PC-9 (cell line): ENCODE results near the gene JPH4. TPM values are rescaled to one million over a fixed set of nuclear protein-coding genes. Genes with fewer than 3 reads are reported as not detected.

Experiments
- BruUV-seq: library from RNA; stranded (reverse); fragments of 400-500 nt; replicated peaks from 2 replicates; lab custom pipeline; 2021; lab: Mats Ljungman, UMichigan
- CTCF ChIA-PET: fragments of 300-600 bp; sonication (Branson Sonifier 250); formaldehyde crosslinking; loops from one replicate; lab custom pipeline; 2022; ENCODE audit warnings: antibody characterized with exemption; lab: Charles Lee
- POLR2A ChIA-PET: fragments of 300-600 bp; sonication (Branson Sonifier 250); formaldehyde crosslinking; loops from one replicate; lab custom pipeline; 2022; ENCODE audit warnings: antibody characterized with exemption; ENCODE audit not compliant: unreplicated experiment; lab: Charles Lee
- DNase-seq, 2 experiments: peaks; one replicate each; pipeline versions ENCODE4 v3.0.0 to v3.0.0-alpha.2; 2015 to 2022; ENCODE audit warnings: mixed read lengths in 1 of 2
- H2AFZ ChIP-seq: fragments of 200-600 bp; sonication (generic); 2 replicates; pipeline ENCODE4 v1.8.1; 2017; ENCODE audit warnings: antibody characterized with exemption
- H3F3A ChIP-seq: fragments of 200-600 bp; sonication (generic); 2 replicates; pipeline ENCODE4 v1.8.1; 2017; ENCODE audit warnings: antibody characterized with exemption, mild to moderate bottlenecking, low read depth; ENCODE audit not compliant: insufficient read depth
- H3K27ac ChIP-seq: fragments of 200-600 bp; sonication (generic); 2 replicates; pipeline ENCODE4 v1.6.1; 2016; ENCODE audit warnings: mixed run types
- H3K27me3 ChIP-seq: fragments of 200-600 bp; sonication (generic); 2 replicates; pipeline ENCODE4 v1.6.1; 2016; ENCODE audit warnings: low read depth, mixed run types; ENCODE audit not compliant: insufficient read depth
- H3K36me3 ChIP-seq: fragments of 200-600 bp; sonication (generic); 2 replicates; pipeline ENCODE4 v1.6.1; 2016; ENCODE audit warnings: low read depth, mixed run types
- H3K4me1 ChIP-seq: fragments of 200-600 bp; sonication (generic); replicated peaks from 2 replicates; pipeline ENCODE4 v1.6.1; 2016; ENCODE audit warnings: mixed run types; ENCODE audit not compliant: insufficient read depth
- H3K4me2 ChIP-seq: fragments of 200-600 bp; sonication (generic); 2 replicates; pipeline ENCODE4 v1.6.1; 2017; ENCODE audit warnings: mixed run types
- H3K4me3 ChIP-seq: fragments of 200-600 bp; sonication (generic); 2 replicates; pipeline ENCODE4 v1.6.1; 2016; ENCODE audit warnings: mixed run types
- H3K79me2 ChIP-seq: fragments of 200-600 bp; sonication (generic); 2 replicates; pipeline ENCODE4 v1.6.1; 2017; ENCODE audit warnings: low read depth, mixed run types
- H3K9me2 ChIP-seq: fragments of 200-600 bp; sonication (generic); 2 replicates; pipeline ENCODE4 v1.8.1; 2017; ENCODE audit warnings: mild to moderate bottlenecking; ENCODE audit not compliant: insufficient read depth
- H3K9me3 ChIP-seq: fragments of 200-600 bp; sonication (generic); 2 replicates; pipeline ENCODE4 v1.8.1; 2016; ENCODE audit warnings: low read depth; ENCODE audit not compliant: insufficient read depth
- H4K20me1 ChIP-seq: fragments of 200-600 bp; sonication (generic); 2 replicates; pipeline ENCODE4 v1.8.1; 2017; ENCODE audit not compliant: insufficient read depth
- EZH2 ChIP-seq: fragments of 200-600 bp; sonication (generic); IDR thresholded peaks from 2 replicates; pipeline ENCODE4 v1.8.0; 2017; ENCODE audit warnings: antibody characterized with exemption, low read depth
- intact Hi-C: fragments of 100-400 bp; cut with micrococcal nuclease; formaldehyde crosslinking; loops from one replicate; pipeline ENCODE4 v1.10.0; 2022; ENCODE audit not compliant: unreplicated experiment
- total RNA-seq: library from RNA; stranded (reverse); gene quantifications from 2 replicates; pipeline ENCODE4 v1.2.3, GENCODE V29; 2021
- TF ChIP-seq, protein P1 (sequence below): fragments of 200-600 bp; sonication (generic); conservative IDR thresholded peaks from 2 replicates; pipeline ENCODE4 v1.6.1; 2017; ENCODE audit warnings: mixed run types, antibody characterized with exemption, mild to moderate bottlenecking, moderate library complexity

JPH4 gene
- total RNA-seq, 1 experiment from 2014 or later = not detected

DNA sequence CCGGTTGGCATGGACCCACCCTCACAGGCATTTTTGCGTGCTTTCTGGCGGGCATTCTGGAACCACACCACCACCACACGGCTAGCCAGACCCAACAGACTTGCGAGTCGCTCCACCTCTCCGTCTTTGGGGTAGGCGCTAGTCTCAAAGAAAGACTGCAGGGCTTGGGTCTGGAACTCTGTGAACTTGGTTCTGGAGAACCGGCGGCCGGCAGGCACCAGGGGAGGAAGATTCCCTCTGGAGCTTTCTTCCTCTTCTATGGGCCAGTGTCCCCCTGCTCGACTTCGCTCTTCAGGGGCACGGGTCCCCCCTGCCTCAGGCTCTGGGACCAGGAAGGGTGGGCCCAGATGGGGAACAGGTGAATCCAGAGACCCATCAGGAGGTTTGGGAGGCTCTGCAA, 53.6 kb downstream of the JPH4 start:
- Histone ChIP-seq H2AFZ (no peak overlapping the region), H3K9me2 (no peaks in the 10 kb centered on the region), H4K20me1 (no peaks in the 10 kb centered on the region), H3K79me2 (no peaks in the 10 kb centered on the region), H3F3A (no peaks in the 10 kb centered on the region), H3K4me2 (no peak overlapping the region), H3K9me3 (no peaks in the 10 kb centered on the region), H3K36me3 (no peaks in the 10 kb centered on the region), H3K27me3 (no peaks in the 10 kb centered on the region), H3K27ac (no peak overlapping the region), H3K4me1 (no peaks in the 10 kb centered on the region), H3K4me3 (no peak overlapping the region)
- ChIA-PET CTCF (no interaction called here), POLR2A (interaction anchor here (0.6 kb wide), 1 partner anchor 25 kb away, joined by 7 read pairs; no protein-coding TSS in a partner anchor)
- no peak for DNase-seq
- TF ChIP-seq, protein P1, sequence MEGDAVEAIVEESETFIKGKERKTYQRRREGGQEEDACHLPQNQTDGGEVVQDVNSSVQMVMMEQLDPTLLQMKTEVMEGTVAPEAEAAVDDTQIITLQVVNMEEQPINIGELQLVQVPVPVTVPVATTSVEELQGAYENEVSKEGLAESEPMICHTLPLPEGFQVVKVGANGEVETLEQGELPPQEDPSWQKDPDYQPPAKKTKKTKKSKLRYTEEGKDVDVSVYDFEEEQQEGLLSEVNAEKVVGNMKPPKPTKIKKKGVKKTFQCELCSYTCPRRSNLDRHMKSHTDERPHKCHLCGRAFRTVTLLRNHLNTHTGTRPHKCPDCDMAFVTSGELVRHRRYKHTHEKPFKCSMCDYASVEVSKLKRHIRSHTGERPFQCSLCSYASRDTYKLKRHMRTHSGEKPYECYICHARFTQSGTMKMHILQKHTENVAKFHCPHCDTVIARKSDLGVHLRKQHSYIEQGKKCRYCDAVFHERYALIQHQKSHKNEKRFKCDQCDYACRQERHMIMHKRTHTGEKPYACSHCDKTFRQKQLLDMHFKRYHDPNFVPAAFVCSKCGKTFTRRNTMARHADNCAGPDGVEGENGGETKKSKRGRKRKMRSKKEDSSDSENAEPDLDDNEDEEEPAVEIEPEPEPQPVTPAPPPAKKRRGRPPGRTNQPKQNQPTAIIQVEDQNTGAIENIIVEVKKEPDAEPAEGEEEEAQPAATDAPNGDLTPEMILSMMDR = no peak
- no peak for TF ChIP-seq EZH2
- no TSS peak for BruUV-seq
- intact Hi-C loops = no loop called here

DNA sequence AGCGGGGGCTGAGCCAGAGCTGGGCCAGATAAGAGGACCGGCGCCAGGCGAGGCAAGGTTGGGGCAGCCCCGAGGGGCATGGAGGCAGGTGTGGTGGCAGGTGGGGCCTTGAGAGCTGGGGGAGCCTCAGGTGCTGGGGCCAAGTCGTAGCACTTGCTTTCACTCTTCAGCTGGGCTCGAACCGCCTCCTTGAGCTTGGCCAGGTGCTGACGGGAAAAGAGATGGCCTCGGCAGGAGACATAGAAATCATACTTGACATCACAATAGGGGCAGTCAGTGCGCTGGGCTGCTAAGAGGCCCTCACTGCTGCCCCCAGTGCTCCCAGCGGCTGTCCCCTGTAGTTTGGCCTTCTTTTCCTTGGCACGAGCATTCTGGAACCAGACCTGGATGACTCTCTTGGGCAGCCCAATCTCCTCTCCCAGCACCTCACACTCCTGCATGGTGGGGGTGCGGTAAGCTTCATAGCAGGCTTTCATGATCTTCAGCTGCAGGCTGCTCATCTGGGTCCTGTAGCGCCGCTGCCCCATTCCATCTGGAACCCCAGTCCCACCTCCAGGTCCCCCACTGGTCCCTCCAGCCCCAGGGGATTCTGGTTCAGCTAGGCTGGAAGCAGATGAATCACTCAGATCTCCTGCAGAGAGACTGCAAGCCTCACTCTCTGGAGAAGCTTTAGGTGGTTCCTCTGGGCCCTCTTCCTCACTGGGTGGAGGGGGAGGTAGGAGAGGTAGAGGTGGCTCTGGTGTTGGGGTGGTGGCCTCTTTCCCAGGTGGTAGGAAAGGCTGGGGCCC, 55.2 kb downstream of the JPH4 start:
- no peak for DNase-seq

DNA sequence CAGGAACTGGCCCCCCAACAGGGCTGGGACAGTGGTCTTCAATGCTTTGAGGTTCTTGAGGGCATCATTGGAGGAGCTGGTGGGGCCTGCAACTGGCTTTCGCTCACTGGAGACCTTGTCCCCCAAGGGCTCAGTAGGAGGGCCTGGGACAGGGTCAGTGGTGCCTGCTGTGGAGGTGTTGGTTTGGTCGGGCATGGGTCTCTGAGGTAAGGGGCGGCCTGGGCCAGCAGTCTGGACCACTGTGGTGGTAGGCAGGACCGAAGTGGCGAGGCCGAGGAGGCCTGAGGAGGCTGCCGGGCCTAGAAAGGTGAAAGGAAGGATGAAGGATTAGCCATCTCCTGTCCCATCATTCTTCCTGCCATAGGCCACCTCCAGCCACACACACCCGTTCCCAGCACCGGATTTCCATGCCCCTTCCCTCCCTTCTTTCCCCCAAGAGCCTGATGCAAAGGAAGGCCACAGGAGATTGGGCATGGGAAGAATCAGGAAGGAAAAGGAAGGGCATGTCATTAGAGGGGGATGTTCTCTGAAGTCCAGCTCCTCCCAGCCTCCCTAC, 55.9 kb downstream of the JPH4 start:
- Histone ChIP-seq H3K27me3 (no peaks in the 10 kb centered on the region), H3K36me3 (no peaks in the 10 kb centered on the region), H3K4me2 (no peak overlapping the region), H3K4me3 (no peak overlapping the region), H4K20me1 (no peaks in the 10 kb centered on the region), H3K79me2 (no peaks in the 10 kb centered on the region), H2AFZ (no peak overlapping the region), H3K9me3 (no peaks in the 10 kb centered on the region), H3K27ac (no peak overlapping the region), H3K4me1 (no peaks in the 10 kb centered on the region), H3F3A (no peaks in the 10 kb centered on the region), H3K9me2 (no peaks in the 10 kb centered on the region)
- TF ChIP-seq, protein P1 = no peak
- no peak for TF ChIP-seq EZH2
- no TSS peak for BruUV-seq
- POLR2A ChIA-PET = no interaction called here
- no peak for DNase-seq
- CTCF ChIA-PET = no interaction called here
- intact Hi-C loops = no loop called here

More for the DNA sequence above, 55.2 kb downstream of the JPH4 start:
- ChIA-PET CTCF (no interaction called here), POLR2A (no interaction called here)
- H3K27me3 ChIP-seq = no peaks in the 10 kb centered on the region
- intact Hi-C loops = no loop called here
- no peaks in the 10 kb centered on the region for H3K79me2 ChIP-seq
- BruUV-seq = no TSS peak
- no peaks in the 10 kb centered on the region for H3K9me2 ChIP-seq
- no peak for TF ChIP-seq EZH2
- TF ChIP-seq, protein P1 = no peak
- H3K27ac ChIP-seq = no peak overlapping the region
- H2AFZ ChIP-seq = no peak overlapping the region
- no peaks in the 10 kb centered on the region for H3F3A ChIP-seq
- H3K9me3 ChIP-seq = no peaks in the 10 kb centered on the region
- no peak overlapping the region for H3K4me2 ChIP-seq
- H3K4me3 ChIP-seq = no peak overlapping the region
- H3K4me1 ChIP-seq = no peaks in the 10 kb centered on the region
- H4K20me1 ChIP-seq = no peaks in the 10 kb centered on the region
- H3K36me3 ChIP-seq = no peaks in the 10 kb centered on the region
